Nephron (organoid): ENCODE data around the gene CKMT1A.
"Not testable (repeated sequence)": the region's sequence is repeated elsewhere in the genome, so short reads cannot be mapped to it uniquely, and the experiment has no call there.

Source experiments
- H3K27ac Mint-ChIP-seq, 3 experiments: 2 replicates each; pipeline ENCODE4 v1.8.0; 2020; ENCODE audit warnings: mixed read lengths in 3 of 3, mild to moderate bottlenecking in 2 of 3, moderate library complexity in 1 of 3
- H3K27me3 Mint-ChIP-seq: 2 replicates; pipeline ENCODE4 v1.8.0; 2021; ENCODE audit warnings: low read depth, mild to moderate bottlenecking, moderate library complexity, mixed read lengths
- H3K36me3 Mint-ChIP-seq: 2 replicates; pipeline ENCODE4 v1.8.0; 2020; ENCODE audit warnings: low read depth, mixed read lengths
- H3K4me1 Mint-ChIP-seq: 2 replicates; pipeline ENCODE4 v1.8.0; 2020; ENCODE audit warnings: mixed read lengths
- H3K4me3 Mint-ChIP-seq, 3 experiments: 2 replicates each; pipeline ENCODE4 v1.8.0; 2020; ENCODE audit warnings: mild to moderate bottlenecking in 3 of 3, mixed read lengths in 3 of 3, moderate library complexity in 2 of 3
- H3K9me3 Mint-ChIP-seq: 2 replicates; pipeline ENCODE4 v1.8.0; 2020; ENCODE audit warnings: mixed read lengths
- TF ChIP-seq, protein P1 (sequence below), 3 experiments: fragments of 200-600 bp; sonication (generic); IDR thresholded peaks; one replicate each; pipeline ENCODE4 v1.5.0; 2021; ENCODE audit warnings: antibody characterized with exemption in 3 of 3; ENCODE audit not compliant: unreplicated experiment in 3 of 3

The CKMT1A gene

DNA sequence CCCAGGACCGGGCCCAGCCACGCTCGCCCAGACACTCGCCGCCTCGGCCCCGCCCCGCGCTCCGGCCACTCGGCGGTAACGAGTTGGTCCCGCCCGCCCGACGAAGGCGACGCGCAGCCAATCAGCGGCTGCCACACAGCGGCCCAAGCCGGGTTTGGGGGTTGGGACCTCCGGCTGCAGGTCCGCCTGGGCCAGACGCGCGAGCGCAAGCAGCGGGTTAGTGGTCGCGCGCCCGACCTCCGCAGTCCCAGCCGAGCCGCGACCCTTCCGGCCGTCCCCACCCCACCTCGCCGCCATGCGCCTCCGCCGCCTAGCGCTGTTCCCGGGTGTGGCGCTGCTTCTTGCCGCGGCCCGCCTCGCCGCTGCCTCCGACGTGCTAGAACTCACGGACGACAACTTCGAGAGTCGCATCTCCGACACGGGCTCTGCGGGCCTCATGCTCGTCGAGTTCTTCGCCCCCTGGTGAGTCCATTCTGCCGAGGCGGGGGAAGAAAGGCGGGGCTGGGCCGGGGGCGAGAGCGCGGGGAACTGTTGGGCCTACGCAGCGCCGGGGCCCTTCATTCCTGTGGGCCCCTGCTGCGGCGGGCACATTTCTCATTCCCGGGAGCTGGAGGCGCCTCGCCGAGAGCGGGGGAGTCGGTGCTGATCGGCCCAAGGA is 52.7 kb downstream of the CKMT1A start, which contains the start of gene PDIA3:
PDIA3 (plus strand) TSS at position 194 of the 658 bp plus-strand sequence; CDS start at position 296, 102 bp downstream.
- H3K27me3 Mint-ChIP-seq, H3K9me3 Mint-ChIP-seq: not testable (repeated sequence)
- Mint-ChIP-seq H3K27ac (peak within 1 kb of the TSS; percentile 95 to 98 (median 96)), H3K4me1 (peaks cover 21% of the 10 kb centered on the region), H3K4me3 (peak within 1 kb of the TSS; percentile 93 to 98 (median 98)), H3K36me3 (peaks cover 13% of the 10 kb centered on the region)
- TF ChIP-seq, protein P1, sequence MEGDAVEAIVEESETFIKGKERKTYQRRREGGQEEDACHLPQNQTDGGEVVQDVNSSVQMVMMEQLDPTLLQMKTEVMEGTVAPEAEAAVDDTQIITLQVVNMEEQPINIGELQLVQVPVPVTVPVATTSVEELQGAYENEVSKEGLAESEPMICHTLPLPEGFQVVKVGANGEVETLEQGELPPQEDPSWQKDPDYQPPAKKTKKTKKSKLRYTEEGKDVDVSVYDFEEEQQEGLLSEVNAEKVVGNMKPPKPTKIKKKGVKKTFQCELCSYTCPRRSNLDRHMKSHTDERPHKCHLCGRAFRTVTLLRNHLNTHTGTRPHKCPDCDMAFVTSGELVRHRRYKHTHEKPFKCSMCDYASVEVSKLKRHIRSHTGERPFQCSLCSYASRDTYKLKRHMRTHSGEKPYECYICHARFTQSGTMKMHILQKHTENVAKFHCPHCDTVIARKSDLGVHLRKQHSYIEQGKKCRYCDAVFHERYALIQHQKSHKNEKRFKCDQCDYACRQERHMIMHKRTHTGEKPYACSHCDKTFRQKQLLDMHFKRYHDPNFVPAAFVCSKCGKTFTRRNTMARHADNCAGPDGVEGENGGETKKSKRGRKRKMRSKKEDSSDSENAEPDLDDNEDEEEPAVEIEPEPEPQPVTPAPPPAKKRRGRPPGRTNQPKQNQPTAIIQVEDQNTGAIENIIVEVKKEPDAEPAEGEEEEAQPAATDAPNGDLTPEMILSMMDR (IDR thresholded peaks at IDR 0.05; ENCODE audit: unreplicated experiment in 3 of 3), result peak in 2 of 3 experiments; percentile 16 to 21

DNA sequence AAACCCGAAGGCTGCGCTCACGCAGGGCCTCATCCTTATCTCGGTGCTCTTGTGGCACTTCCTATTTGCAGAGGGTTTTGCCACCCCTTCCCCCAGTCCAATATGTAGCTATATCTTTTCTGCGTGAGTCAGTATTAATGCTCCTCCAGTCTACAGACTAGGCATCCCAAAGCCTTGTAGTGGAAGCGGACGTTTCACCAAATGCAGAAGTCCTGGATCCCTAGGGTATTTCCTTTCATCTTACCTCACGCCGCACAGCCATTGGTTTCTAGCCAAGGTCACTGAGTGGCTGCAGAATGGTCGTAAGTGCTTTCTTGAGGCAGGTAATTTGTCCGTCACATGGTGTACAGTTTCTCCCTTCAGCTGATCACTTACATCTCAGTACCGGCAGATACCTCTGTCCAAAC is 53.2 kb downstream of the CKMT1A start:
- Mint-ChIP-seq H3K4me3 (peak overlapping the region; percentile 93 to 98 (median 98)), H3K27ac (peak overlapping the region; percentile 95 to 98 (median 96)), H3K4me1 (peaks cover 23% of the 10 kb centered on the region), H3K36me3 (peaks cover 15% of the 10 kb centered on the region)
- H3K9me3 Mint-ChIP-seq, H3K27me3 Mint-ChIP-seq: not testable (repeated sequence)

DNA sequence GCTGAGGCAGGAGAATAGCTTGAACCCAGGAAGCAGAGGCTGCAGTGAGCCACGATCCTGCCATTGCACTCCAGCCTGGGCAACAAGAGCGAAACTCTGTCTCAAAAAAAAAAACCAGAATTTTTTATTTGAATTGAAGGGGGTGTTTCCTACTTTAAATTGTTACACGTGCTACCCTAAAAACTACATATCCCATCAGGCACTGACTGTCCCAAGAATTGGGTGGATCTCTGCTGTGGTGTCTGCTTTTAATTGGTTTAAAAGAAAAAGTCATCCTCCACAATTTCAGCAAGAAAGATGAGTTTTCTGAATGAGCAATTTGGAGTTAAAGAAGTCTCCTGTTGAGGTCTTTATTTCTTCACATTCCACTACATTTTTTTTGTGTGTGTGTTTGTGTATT is 54.7 kb downstream of the CKMT1A start:
- peaks cover 19% of the 10 kb centered on the region for H3K36me3 Mint-ChIP-seq

More for the DNA sequence above, 54.7 kb downstream of the CKMT1A start:
- Mint-ChIP-seq H3K27ac (no peak overlapping the region), H3K9me3 (no peaks in the 10 kb centered on the region), H3K27me3 (no peaks in the 10 kb centered on the region), H3K4me1 (peaks cover 28% of the 10 kb centered on the region), H3K4me3 (peak overlapping the region; percentile 93 to 98 (median 98))
- TF ChIP-seq, protein P1 (IDR thresholded peaks at IDR 0.05; ENCODE audit: unreplicated experiment in 3 of 3), result no peak
